ENCODE measurements around the gene SFTA2.

DNA sequence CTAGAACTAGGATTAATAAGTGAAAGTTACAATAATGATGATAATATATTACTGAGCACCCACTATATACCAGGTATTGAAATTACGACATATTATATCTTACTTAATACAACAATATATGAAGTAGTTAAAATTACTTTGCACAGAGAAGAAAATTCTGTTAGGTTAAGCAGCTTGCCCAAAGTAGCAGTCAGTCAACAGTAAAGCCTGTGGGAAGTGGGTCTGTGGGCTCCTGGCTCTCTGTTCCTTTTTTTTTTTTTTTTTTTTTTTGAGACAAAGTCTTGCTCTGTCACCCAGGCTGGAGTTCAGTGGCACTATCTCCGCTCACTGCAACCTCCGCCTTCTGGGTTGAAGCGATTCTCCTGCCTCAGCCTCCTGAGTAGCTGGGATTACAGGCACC lies 28.7 kb downstream of the SFTA2 start:
- no peak for TF ChIP-seq POLR2A (IDR thresholded peaks at IDR 0.05)
- TF ChIP-seq, protein P1, sequence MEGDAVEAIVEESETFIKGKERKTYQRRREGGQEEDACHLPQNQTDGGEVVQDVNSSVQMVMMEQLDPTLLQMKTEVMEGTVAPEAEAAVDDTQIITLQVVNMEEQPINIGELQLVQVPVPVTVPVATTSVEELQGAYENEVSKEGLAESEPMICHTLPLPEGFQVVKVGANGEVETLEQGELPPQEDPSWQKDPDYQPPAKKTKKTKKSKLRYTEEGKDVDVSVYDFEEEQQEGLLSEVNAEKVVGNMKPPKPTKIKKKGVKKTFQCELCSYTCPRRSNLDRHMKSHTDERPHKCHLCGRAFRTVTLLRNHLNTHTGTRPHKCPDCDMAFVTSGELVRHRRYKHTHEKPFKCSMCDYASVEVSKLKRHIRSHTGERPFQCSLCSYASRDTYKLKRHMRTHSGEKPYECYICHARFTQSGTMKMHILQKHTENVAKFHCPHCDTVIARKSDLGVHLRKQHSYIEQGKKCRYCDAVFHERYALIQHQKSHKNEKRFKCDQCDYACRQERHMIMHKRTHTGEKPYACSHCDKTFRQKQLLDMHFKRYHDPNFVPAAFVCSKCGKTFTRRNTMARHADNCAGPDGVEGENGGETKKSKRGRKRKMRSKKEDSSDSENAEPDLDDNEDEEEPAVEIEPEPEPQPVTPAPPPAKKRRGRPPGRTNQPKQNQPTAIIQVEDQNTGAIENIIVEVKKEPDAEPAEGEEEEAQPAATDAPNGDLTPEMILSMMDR (IDR thresholded peaks at IDR 0.05): no peak
